WTC11 (cell line): ENCODE measurements around the gene FILIP1L.

Experiments used
- ARID4B ChIP-seq: sonication (generic); formaldehyde crosslinking; IDR thresholded peaks from 2 replicates; pipeline ENCODE4 v1.8.0; 2023; ENCODE audit warnings: missing genetic modification reagents, mild to moderate bottlenecking, borderline replicate concordance
- ZNF512 ChIP-seq: sonication (generic); formaldehyde crosslinking; IDR thresholded peaks from 2 replicates; pipeline ENCODE4 v1.8.1; 2022; ENCODE audit warnings: missing genetic modification reagents, borderline replicate concordance

- no peak for TF ChIP-seq ARID4B (CRISPR knock-in tag)
- TF ChIP-seq ZNF512 (CRISPR knock-in tag) = no peak
Observed at GRCh38 chr3:100151024-100151707, 36.9 kb upstream of the FILIP1L start.
